HG02885 (cell line): Measurements from ENCODE around the gene FUT4.
"Not testable (repeated sequence)": the region's sequence is repeated elsewhere in the genome, so short reads cannot be mapped to it uniquely, and the experiment has no call there.

Experiments used
- ATAC-seq: cut with Tn5 transposase; IDR thresholded peaks from one replicate; pipeline ENCODE4 v1.9.1; 2021; ENCODE audit warnings: mild to moderate bottlenecking; ENCODE audit not compliant: unreplicated experiment, poor library complexity

The FUT4 gene

DNA sequence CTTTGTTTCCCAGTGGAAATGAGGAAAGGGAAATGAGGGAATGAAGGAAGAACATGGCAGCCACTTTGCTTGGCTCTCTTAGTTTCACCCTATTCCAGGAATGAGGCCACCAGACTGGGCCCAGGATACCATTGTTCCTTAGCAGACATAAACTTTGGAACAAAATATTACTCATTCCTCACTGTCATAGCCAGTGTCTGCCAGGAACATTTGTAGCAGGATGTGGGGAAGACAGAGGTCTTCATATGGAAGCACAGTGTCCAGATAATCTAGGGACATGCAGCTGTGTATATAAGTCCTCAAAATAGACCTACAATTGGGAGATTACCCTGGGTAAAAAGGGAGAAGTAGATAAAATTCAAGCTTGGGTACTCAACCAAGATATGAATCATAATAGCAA lies 15.2 kb upstream of the FUT4 start:
- no peak for ATAC-seq

DNA sequence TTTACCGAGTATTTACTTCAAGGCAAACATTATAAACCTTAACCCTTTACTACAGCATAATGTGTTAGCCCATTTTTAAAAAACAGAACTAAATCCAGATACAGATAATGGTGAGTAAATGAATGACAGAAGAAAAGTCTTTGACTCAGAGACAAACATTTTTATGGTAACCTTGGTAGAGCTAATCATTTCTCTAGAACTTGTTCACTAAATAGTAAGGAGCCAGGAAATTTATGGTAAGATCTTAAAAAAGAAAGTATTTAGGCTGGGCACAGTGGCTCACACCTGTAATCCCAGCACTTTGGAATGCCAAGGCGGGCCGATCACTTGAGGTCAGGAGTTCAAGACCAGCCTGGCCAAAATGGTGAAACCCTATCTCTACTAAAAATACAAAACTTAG lies 11.5 kb upstream of the FUT4 start:
- no peak for ATAC-seq

DNA sequence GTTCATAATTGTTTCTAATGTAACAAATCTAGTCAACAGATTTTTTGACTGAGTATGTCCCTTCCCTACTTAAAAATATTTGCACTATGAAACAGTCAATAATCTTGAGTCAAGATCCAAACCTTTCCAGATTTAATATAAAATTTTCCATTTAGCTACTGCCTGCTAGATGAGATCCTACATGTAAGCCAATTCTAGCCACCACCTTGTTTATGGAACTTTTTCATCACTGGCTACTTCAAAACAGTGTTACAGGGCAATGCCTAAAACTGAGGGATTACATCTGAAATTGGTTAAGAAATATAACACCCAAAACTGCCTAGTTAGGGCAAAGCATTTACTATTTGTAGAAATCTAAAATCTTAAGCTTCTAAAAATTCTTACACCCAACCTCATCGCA lies 10.5 kb upstream of the FUT4 start:
- no peak for ATAC-seq

DNA sequence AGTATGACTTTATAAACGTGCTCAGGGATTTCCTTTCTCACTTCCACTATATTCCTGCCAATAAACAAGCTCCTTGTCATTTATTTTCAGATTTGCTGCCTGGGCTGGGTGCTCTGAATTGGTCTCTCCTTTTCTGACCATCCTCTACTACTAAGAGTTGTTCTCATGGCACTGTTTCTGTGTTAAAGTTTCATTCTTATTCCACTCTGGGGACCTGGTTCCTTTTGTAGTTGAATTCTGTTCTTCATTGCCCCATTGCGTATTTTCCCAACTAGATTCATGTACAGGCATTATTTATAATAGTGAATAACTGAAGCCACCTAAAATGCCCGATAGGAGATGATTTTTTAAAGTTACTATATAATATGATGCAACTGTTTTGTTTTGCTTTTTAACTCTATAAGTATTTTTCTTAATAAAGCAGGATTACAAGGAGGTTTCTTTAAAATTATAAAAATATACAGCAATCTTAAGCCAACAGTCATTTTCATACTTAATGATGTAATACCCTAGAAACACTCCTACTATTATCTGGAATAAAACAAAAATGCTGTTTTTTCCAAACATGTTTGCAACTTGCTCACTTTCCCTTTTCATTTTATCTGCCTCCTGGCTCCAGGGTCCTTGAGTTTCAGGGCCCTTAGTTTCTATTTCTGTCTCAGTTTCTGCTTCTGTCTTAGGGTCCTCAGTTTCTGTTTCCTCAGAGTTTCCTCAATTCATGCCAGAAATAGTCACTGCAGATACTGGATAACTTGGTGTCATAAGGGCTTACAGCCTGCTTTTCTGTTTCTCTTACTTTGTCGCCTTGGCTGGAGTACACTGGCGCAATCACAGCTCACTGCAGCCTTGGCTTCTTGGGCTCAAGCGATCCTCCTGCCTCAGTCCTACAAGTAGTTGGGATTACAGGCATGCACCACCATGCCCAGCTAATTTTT lies 9.8 kb upstream of the FUT4 start:
- no peak for ATAC-seq

DNA sequence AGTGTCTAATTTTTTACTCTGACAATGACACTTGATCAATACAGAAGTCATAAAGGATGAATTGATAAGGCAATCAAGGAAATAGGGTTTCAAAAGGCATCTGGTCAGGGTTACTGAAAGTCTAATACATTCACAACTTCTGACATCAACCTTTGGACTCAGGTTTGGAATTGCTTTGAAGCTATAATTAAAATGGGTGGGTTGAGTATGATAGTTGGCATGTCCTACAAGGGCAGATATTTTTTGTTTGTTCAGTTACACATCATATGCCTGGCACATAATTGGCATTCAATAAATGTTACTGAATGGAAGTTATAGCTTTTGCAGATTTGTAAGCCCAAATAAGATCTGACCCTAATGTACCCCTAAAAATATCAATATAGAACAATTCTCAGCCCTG lies 7.3 kb upstream of the FUT4 start:
- ATAC-seq = no peak

DNA sequence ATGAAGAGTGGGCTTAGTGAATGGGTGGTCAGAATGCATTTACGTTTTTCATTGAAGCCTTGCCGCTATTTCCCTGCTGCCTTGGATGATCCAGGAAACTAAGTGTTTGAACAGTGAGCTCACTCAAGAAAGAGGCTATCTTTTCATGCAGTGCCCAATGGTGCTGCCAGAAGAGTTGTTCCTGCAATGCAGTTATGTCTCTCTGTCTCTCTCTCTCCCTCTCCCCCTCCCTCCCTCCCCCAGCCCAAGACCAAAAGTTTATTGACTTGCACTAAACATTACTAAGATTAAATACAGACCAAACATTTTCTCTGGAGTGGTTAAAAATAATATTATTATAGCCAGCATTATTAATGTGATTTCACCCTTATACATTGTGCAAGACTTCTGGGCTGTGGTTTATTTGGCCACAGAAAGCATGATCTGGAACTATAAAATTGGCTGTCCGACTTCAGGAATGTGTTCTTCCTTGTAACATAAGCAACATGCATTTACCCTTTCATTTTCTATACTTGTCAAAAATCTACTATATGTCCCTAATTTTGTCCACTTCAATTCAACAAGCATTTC lies 6.6 kb upstream of the FUT4 start:
- no peak for ATAC-seq

DNA sequence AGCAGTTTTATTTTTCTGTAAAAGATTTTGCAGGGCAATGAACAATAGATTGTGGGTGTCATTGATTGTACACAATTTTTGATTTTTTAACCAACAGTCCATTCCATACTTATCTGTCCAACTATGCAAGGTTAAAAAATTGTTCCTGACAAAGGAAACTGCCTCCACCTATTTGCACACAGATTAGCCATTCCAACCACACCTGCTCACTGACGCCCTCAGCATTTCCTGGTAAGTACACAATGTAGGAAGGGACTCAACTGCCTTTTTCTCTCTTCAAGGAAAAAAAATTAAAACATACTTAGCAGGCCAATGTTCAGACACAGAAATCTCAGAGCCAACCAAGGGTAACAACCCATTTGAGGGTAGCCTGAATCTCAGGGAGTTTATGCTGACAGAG lies 4.3 kb upstream of the FUT4 start:
- no peak for ATAC-seq

DNA sequence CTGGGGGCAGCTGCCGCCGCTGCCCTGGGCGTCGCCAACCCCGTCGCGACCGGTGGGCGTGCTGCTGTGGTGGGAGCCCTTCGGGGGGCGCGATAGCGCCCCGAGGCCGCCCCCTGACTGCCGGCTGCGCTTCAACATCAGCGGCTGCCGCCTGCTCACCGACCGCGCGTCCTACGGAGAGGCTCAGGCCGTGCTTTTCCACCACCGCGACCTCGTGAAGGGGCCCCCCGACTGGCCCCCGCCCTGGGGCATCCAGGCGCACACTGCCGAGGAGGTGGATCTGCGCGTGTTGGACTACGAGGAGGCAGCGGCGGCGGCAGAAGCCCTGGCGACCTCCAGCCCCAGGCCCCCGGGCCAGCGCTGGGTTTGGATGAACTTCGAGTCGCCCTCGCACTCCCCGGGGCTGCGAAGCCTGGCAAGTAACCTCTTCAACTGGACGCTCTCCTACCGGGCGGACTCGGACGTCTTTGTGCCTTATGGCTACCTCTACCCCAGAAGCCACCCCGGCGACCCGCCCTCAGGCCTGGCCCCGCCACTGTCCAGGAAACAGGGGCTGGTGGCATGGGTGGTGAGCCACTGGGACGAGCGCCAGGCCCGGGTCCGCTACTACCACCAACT lies 1.0 kb downstream of the FUT4 start:
- ATAC-seq = no peak

DNA sequence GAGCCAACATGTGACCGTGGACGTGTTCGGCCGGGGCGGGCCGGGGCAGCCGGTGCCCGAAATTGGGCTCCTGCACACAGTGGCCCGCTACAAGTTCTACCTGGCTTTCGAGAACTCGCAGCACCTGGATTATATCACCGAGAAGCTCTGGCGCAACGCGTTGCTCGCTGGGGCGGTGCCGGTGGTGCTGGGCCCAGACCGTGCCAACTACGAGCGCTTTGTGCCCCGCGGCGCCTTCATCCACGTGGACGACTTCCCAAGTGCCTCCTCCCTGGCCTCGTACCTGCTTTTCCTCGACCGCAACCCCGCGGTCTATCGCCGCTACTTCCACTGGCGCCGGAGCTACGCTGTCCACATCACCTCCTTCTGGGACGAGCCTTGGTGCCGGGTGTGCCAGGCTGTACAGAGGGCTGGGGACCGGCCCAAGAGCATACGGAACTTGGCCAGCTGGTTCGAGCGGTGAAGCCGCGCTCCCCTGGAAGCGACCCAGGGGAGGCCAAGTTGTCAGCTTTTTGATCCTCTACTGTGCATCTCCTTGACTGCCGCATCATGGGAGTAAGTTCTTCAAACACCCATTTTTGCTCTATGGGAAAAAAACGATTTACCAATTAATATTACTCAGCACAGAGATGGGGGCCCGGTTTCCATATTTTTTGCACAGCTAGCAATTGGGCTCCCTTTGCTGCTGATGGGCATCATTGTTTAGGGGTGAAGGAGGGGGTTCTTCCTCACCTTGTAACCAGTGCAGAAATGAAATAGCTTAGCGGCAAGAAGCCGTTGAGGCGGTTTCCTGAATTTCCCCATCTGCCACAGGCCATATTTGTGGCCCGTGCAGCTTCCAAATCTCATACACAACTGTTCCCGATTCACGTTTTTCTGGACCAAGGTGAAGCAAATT lies 1.8 kb downstream of the FUT4 start:
- ATAC-seq = no peak

DNA sequence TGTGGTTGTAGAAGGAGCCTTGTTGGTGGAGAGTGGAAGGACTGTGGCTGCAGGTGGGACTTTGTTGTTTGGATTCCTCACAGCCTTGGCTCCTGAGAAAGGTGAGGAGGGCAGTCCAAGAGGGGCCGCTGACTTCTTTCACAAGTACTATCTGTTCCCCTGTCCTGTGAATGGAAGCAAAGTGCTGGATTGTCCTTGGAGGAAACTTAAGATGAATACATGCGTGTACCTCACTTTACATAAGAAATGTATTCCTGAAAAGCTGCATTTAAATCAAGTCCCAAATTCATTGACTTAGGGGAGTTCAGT lies 2.4 kb downstream of the FUT4 start:
- ATAC-seq = no peak

DNA sequence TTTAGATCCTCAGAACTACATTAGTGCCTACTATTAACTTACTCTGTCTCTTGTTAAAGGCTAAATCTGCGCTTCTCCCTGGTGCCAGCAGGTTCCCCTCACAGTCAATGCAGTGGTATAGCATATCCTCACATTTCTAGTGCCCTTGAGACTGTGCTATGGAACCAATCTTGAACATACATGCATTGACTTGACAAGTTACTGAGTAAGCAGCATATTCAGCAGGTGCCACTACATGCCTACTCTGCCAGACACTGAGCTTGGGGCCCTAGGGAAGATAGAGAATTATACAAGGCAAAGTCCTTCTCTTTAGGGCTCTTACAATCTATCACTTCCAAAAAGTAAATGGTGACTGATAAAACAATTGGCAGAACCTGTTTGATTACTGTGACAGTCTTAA lies 3.2 kb downstream of the FUT4 start:
- no peak for ATAC-seq

DNA sequence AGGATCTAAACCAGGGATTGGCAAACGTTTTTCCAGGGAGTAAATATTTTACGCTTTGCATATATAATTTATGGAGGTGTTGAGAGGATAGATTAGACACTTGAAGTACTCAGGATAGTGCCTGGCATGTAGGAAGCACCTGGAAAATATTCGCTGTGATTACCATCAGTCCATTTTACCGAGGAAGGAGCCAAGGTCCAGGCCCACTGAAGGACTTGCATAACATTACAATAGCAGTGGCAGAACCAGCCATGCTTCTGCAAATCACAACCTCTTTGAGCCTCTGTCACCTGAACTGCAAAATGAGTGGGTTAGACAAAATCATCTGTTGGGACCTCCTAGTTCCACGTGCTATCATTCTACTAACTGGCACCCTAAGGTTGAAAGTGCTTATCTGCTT lies 5.4 kb downstream of the FUT4 start:
- ATAC-seq = no peak

DNA sequence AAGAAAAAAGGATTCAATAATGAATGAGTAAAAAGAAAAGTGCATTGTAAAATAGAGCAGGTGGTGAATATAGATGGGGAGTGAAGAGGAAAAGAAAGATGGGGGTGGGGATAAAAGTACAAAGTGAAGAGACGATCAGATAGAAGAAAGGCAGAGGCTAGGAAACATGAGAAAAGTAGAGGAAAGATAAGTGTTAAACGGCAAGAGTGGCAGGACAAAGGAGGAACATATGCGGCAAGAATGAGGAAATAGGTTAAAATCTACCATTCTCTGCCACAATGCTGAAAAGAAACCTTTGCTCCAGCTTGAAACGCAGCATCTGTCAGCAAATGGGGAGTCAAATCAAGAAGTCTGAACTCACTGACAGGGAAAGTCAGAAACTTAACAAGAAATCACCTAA lies 6.8 kb downstream of the FUT4 start:
- ATAC-seq = no peak

DNA sequence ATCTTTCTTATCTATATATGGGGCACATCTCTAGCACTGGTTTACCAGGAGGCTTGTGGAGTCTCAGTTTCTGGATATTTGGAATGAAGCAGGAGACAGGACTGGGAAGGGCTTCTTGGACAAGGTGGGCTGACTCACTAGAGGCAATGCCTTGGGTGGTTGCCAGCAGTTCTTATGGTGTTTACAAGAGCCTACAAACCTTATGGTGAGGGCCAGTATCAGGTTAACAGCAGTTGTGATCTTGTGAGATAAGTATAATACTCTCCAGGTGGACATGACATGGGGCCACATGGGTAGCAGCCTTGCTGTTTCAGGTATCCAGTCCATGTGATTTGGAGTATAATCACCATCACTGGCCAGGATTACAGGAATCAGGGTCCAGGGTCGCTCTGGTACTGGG lies 10.2 kb downstream of the FUT4 start:
- ATAC-seq = no peak

DNA sequence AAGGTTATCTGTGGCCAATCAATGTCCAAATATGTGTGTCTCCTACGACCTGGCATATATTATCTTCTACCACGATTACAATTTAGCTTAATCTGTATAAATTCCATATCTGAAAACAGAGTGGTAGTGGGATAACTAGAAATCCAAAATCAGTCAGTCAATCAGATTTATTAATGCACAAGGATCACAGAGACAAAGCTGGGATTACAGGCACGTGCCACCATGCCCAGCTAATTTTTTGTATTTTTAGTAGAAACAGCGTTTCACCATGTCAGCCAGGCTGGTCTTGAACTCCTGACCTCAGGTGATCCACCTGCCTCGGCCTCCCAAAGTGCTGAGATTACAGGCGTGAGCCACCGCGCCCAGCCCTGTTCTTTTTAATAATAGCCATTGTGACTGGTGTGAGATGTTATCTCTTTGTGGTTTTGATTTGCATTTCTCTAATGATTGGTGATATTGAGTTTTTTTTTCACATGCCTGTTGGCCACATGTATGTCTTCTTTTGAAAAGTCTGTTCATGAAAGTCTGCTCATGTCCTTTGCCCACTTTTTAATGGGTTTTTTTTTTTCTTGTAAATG lies 12.1 kb downstream of the FUT4 start:
- not testable (repeated sequence) for ATAC-seq

DNA sequence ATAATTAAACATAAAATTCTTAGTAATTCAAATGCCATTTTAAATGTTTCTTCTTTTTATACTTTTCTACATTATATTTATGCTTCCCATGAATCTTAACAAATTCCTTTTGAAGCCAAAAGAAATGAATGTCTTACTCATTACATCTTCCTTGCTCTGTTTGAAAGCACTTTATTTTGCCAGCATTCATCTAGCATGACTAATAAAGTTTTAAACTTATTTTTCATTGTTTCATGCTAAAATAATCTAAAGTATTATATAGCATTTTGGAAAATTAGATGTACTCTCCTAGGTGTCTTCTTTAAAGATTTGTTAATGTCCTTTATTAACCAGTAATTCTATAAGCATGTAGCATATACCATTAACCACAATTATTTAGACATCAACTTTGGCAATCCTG lies 13.7 kb downstream of the FUT4 start:
- no peak for ATAC-seq

DNA sequence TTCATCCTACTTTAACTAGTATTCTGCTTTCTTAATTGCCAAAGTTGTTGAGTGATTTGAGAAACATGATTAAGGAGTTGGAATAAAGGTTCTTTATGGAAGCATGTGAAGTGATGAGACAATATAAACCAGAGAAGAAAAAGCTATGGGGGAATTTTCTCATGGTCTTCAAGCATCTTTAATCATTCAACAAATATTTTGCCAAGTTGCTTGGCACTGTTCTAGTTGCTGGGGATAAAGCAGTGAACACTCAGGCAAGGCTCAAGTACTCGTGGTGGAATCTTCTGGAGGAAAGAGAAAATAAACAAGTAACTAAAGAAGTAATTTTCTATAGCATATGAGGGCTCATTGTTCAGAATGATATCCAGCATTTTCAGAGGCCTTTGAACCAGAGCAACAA lies 14.3 kb downstream of the FUT4 start:
- ATAC-seq = no peak

DNA sequence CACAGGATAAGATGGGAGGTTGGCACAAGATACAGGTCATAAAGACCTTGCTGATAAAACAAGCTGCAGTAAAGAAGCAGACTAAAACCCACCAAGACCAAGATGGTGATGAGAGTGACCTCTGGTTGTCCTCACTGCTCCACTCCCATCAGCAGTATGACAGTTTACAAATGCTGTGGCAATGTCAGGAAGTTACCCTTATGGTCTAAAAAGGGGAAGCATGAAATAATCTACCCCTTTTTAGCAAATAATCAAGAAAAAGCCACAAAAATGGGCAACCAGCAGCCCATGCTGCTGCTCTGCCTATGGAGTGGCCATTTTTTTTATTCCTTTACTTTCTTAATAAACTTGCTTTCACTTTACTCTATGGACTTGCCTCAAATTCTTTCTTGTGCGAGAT lies 14.7 kb downstream of the FUT4 start:
- ATAC-seq = no peak

DNA sequence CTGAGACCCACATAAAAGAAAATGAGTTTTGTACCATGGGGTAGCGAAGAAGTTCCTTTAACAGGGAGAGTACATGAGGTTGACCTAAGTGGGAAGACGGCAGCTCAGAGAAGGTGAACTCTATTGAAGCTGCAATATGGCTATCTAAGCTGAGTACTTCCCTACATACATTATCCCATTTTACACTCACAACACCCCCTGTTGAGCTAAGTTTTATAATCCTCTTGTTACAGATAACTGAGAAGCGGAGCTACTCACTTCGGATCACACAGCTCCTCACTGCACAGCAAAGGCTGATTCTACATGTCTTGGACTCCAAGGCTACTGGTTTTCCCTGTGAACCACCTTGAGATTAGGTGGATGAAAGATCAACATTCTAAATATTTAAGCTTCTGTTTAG lies 15.2 kb downstream of the FUT4 start:
- ATAC-seq = no peak

DNA sequence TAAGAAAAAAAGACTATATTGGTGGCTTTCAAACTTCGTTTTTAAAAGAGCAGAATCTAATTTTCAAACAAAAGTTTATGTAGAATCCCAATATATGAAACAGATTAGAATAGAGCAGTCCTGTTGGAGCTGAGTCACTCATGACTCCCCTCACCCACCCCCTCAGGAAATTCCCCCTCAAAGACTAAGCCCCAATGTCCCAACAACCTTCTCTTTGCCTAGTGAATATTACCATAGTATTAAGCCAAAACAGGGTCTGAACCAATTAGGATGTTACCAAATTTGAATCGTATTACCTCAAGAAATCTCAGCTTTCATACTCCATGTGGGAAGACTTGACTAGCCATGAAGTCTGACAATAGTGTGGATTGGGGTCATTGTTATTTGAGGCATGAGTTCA lies 15.6 kb downstream of the FUT4 start:
- no peak for ATAC-seq

DNA sequence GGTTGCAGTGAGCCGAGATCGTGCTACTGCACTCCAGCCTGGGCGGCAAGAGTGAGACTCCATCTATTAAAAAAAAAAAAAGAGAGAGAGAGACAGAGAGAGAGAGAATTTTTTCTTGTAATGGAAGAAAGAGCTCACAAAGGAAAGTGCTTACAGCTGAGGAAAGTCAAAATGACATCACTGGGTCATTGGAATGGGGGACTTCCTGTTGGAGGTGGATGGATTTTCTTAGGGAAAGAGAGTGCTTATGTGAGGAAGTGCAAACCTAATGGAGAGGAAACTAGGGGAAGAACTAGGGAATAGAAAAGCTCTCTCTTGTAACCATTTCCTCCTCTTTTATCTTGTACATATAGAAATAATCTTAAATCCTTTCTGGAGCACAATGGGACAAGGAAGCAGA lies 17.1 kb downstream of the FUT4 start:
- no peak for ATAC-seq
